ENCODE measurements around the gene PCDHA4. TPM values are rescaled to one million over a fixed set of nuclear protein-coding genes. Genes with fewer than 3 reads are reported as not detected.
"Not testable (repeated sequence)": the region's sequence is repeated elsewhere in the genome, so short reads cannot be mapped to it uniquely, and the experiment has no call there.

PCDHA4 gene
- total RNA-seq, 1 donor from 2014 or later, result 9.7 TPM

DNA sequence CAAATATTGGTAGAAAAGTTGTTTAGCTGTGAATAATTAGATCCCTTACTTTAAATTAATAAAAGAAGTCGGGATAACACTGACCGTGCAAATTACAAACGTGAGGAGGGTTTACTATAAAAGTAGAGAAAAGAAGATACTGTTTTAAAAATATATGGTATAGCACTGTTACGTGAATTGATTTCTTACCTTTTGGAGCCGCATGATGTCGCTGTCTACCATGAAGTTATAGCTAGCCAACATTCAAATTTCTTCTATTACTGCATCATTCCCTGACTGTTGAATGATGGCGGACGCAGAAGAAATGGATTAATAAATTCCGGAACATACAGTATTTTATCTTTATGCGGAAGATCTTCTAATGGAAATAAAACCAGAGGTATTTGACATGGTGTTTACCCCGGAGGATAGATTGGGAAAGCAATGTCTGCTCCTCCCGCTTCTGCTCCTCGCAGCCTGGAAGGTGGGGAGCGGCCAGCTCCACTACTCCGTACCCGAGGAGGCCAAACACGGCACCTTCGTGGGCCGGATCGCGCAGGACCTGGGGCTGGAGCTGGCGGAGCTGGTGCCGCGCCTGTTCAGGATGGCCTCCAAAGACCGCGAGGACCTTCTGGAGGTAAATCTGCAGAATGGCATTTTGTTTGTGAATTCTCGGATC is 21.0 kb downstream of the PCDHA4 start, which contains the start of gene PCDHA6:
TSS of gene PCDHA6 (plus strand) at position 257 of the 658 bp plus-strand sequence. CDS start at position 389, 132 bp downstream.
- Histone ChIP-seq H2AFZ (replicated peaks) (no peak within 1 kb of the TSS), H3K4me1 (no peaks in the 10 kb centered on the region), H4K20me1 (ENCODE audit: low read depth) (no peaks in the 10 kb centered on the region), H3K9me3 (ENCODE audit: low read depth) (no peaks in the 10 kb centered on the region), H3K79me2 (ENCODE audit: low read depth) (no peaks in the 10 kb centered on the region), H3F3A (ENCODE audit: low read depth) (no peaks in the 10 kb centered on the region), H3K27ac (no peak within 1 kb of the TSS), H3K36me3 (peaks cover 6% of the 10 kb centered on the region), H3K27me3 (no peaks in the 10 kb centered on the region), H3K4me3 (no peak within 1 kb of the TSS), H3K9ac (no peak within 1 kb of the TSS), H3K4me2 (no peak within 1 kb of the TSS)
- DNase-seq (ENCODE audit: low spot score), result no peak
- TF ChIP-seq EZH2phosphoT487 (IDR thresholded peaks at IDR 0.05) (no peak), EZH2 (IDR thresholded peaks at IDR 0.05) (no peak)
- TF ChIP-seq, protein P1, sequence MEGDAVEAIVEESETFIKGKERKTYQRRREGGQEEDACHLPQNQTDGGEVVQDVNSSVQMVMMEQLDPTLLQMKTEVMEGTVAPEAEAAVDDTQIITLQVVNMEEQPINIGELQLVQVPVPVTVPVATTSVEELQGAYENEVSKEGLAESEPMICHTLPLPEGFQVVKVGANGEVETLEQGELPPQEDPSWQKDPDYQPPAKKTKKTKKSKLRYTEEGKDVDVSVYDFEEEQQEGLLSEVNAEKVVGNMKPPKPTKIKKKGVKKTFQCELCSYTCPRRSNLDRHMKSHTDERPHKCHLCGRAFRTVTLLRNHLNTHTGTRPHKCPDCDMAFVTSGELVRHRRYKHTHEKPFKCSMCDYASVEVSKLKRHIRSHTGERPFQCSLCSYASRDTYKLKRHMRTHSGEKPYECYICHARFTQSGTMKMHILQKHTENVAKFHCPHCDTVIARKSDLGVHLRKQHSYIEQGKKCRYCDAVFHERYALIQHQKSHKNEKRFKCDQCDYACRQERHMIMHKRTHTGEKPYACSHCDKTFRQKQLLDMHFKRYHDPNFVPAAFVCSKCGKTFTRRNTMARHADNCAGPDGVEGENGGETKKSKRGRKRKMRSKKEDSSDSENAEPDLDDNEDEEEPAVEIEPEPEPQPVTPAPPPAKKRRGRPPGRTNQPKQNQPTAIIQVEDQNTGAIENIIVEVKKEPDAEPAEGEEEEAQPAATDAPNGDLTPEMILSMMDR (IDR thresholded peaks at IDR 0.05), result no peak
- Mint-ChIP-seq H3K4me1 (no peaks in the 10 kb centered on the region), H3K4me3 (peak within 1 kb of the TSS; percentile 81), H3K27me3 (ENCODE audit: insufficient read depth, low read depth) (no peaks in the 10 kb centered on the region), H3K9me3 (peaks cover 46% of the 10 kb centered on the region), H3K27ac (no peak within 1 kb of the TSS), H3K36me3 (peaks cover 28% of the 10 kb centered on the region)

- no peaks in the 10 kb centered on the region for H3K27me3 ChIP-seq
- H3K36me3 ChIP-seq, result peaks cover 6% of the 10 kb centered on the region
- H3K9me3 ChIP-seq (ENCODE audit: low read depth), result no peaks in the 10 kb centered on the region
- peaks cover 32% of the 10 kb centered on the region for H3K36me3 Mint-ChIP-seq
- TF ChIP-seq EZH2phosphoT487 (IDR thresholded peaks at IDR 0.05) (no peak), EZH2 (IDR thresholded peaks at IDR 0.05) (no peak)
- TF ChIP-seq, protein P1 (IDR thresholded peaks at IDR 0.05), result no peak
- H3K27ac ChIP-seq, result no peak overlapping the region
- H3K9me3 Mint-ChIP-seq, result peaks cover 48% of the 10 kb centered on the region
- no peak for DNase-seq (ENCODE audit: low spot score)
- H3K27me3 Mint-ChIP-seq (ENCODE audit: insufficient read depth, low read depth), result no peaks in the 10 kb centered on the region
- no peaks in the 10 kb centered on the region for H3F3A ChIP-seq (ENCODE audit: low read depth)
- H3K4me2 ChIP-seq, result no peak overlapping the region
- H3K79me2 ChIP-seq (ENCODE audit: low read depth), result no peaks in the 10 kb centered on the region
- H4K20me1 ChIP-seq (ENCODE audit: low read depth), result no peaks in the 10 kb centered on the region
- H3K4me3 ChIP-seq, result no peak overlapping the region
- no peak overlapping the region for H2AFZ ChIP-seq (replicated peaks)
- no peak overlapping the region for H3K9ac ChIP-seq
- H3K27ac Mint-ChIP-seq, result no peak overlapping the region
- H3K4me1 ChIP-seq, result no peaks in the 10 kb centered on the region
- peak overlapping the region; percentile 81 for H3K4me3 Mint-ChIP-seq
- H3K4me1 Mint-ChIP-seq, result no peaks in the 10 kb centered on the region
Measured at GRCh38 chr5:140828362-140828737, 21.5 kb downstream of the PCDHA4 start.

GRCh38 chr5:140829511-140830501 is 22.9 kb downstream of the PCDHA4 start:
- H3K27me3 Mint-ChIP-seq (ENCODE audit: insufficient read depth, low read depth); H3K27ac Mint-ChIP-seq; H3K4me1 Mint-ChIP-seq; H3K27me3 ChIP-seq; H3F3A ChIP-seq (ENCODE audit: low read depth); H3K4me3 Mint-ChIP-seq; H3K9ac ChIP-seq; DNase-seq (ENCODE audit: low spot score); H2AFZ ChIP-seq (replicated peaks); H3K79me2 ChIP-seq (ENCODE audit: low read depth); H4K20me1 ChIP-seq (ENCODE audit: low read depth); H3K4me2 ChIP-seq; H3K9me3 ChIP-seq (ENCODE audit: low read depth); H3K4me3 ChIP-seq; H3K4me1 ChIP-seq; H3K27ac ChIP-seq: not testable (repeated sequence)
- Mint-ChIP-seq H3K9me3 (peaks cover 54% of the 10 kb centered on the region), H3K36me3 (peaks cover 35% of the 10 kb centered on the region)
- H3K36me3 ChIP-seq, result peaks cover 11% of the 10 kb centered on the region
